Pericardium fibroblast (primary cell): ENCODE measurements around the gene COX4I2. TPM values are rescaled to one million over a fixed set of nuclear protein-coding genes. Genes with fewer than 3 reads are reported as not detected.

Source experiments
- total RNA-seq: library from RNA; depleted of rRNA; stranded (reverse); fragments of >200 nt; gene quantifications from 2 replicates; pipeline ENCODE4 v1.2.3, GENCODE V29; 2015

COX4I2 gene
- 0.23 TPM in 1 of 2 replicates, not detected in the other for total RNA-seq

GRCh38 chr20:31637660-31638059 lies at the start of gene COX4I2:
TSS of gene COX4I2 (plus strand) at chr20:31637912. CDS start at chr20:31639018, 1,106 bp downstream.

GRCh38 chr20:31605031-31605901 lies 32.4 kb upstream of the COX4I2 start, which contains the start of gene ID1:
TSS of gene ID1 (plus strand) at chr20:31605289. CDS start at chr20:31605388, 99 bp downstream.

Other genes starting within 250 kb of the COX4I2 start
- gene DEFB119, start 247.3 kb upstream of the COX4I2 start, total RNA-seq = not detected in 2 replicates
- gene DEFB121, start 231.7 kb upstream of the COX4I2 start, total RNA-seq = not detected in 2 replicates
- gene DEFB123, start 197.3 kb upstream of the COX4I2 start, total RNA-seq = not detected in 2 replicates
- gene DEFB124, start 162.8 kb upstream of the COX4I2 start, total RNA-seq = 2.1 TPM in 1 of 2 replicates, not detected in the other
- gene REM1, start 162.6 kb upstream of the COX4I2 start, total RNA-seq = 1.1 and 4.1 TPM in 2 replicates
- gene HM13, start 123.5 kb upstream of the COX4I2 start, total RNA-seq = 80.9 and 109 TPM in 2 replicates
- 150 and 254 TPM in 2 replicates for gene ID1, start 32.6 kb upstream of the COX4I2 start, total RNA-seq
- gene BCL2L1, start 85.0 kb downstream of the COX4I2 start, total RNA-seq = 50.5 and 86.2 TPM in 2 replicates
- gene TPX2, start 101.4 kb downstream of the COX4I2 start, total RNA-seq = 6.3 and 7.5 TPM in 2 replicates
- not detected in 2 replicates for gene MYLK2, start 181.4 kb downstream of the COX4I2 start, total RNA-seq
- gene FOXS1, start 207.7 kb downstream of the COX4I2 start, total RNA-seq = 1.1 TPM in 1 of 2 replicates, not detected in the other
- gene DUSP15, start 232.6 kb downstream of the COX4I2 start, total RNA-seq = 0.09 and 0.70 TPM in 2 replicates
- not detected in 2 replicates for gene TTLL9, start 232.7 kb downstream of the COX4I2 start, total RNA-seq